ENCODE data around the gene ELL2.
"Not testable (repeated sequence)": the region's sequence is repeated elsewhere in the genome, so short reads cannot be mapped to it uniquely, and the experiment has no call there.

ELL2 gene

GRCh38 chr5:95907740-95908706, 53.6 kb downstream of the ELL2 start:
- no peak for DNase-seq (ENCODE audit: low read depth, low spot score)

GRCh38 chr5:95907067-95907705, 54.5 kb downstream of the ELL2 start:
- DNase-seq (ENCODE audit: low read depth, low spot score): no peak

GRCh38 chr5:95906398-95906797, 55.3 kb downstream of the ELL2 start:
- DNase-seq (ENCODE audit: low read depth, low spot score): not testable (repeated sequence)

- no peak for DNase-seq (ENCODE audit: low read depth, low spot score)
These were observed 56.8 kb downstream of the ELL2 start for GRCh38 chr5:95904827-95905226.

- DNase-seq (ENCODE audit: low read depth, low spot score): no peak
These were observed 57.8 kb downstream of the ELL2 start for GRCh38 chr5:95903838-95904237.

- no peak for DNase-seq (ENCODE audit: low read depth, low spot score)
These were observed 59.7 kb downstream of the ELL2 start for GRCh38 chr5:95901676-95902627.

- no peak for DNase-seq (ENCODE audit: low read depth, low spot score)
These were observed 61.2 kb downstream of the ELL2 start for GRCh38 chr5:95900383-95900958.

GRCh38 chr5:95899829-95900228, 61.8 kb downstream of the ELL2 start:
- no peak for DNase-seq (ENCODE audit: low read depth, low spot score)

GRCh38 chr5:95899006-95899405, 62.6 kb downstream of the ELL2 start:
- DNase-seq (ENCODE audit: low read depth, low spot score): no peak

GRCh38 chr5:95895771-95896170, 65.9 kb downstream of the ELL2 start:
- DNase-seq (ENCODE audit: low read depth, low spot score): no peak

- no peak for DNase-seq (ENCODE audit: low read depth, low spot score)
These were observed 66.4 kb downstream of the ELL2 start for GRCh38 chr5:95895251-95895650.

GRCh38 chr5:95892784-95893354, 68.8 kb downstream of the ELL2 start:
- DNase-seq (ENCODE audit: low read depth, low spot score): no peak

- no peak for DNase-seq (ENCODE audit: low read depth, low spot score)
These were observed 70.2 kb downstream of the ELL2 start for GRCh38 chr5:95891499-95891898.

GRCh38 chr5:95889076-95889475, 72.6 kb downstream of the ELL2 start:
- no peak for DNase-seq (ENCODE audit: low read depth, low spot score)

- DNase-seq (ENCODE audit: low read depth, low spot score): no peak
These were observed 73.7 kb downstream of the ELL2 start for GRCh38 chr5:95887977-95888376.

GRCh38 chr5:95886340-95887044, 75.2 kb downstream of the ELL2 start:
- DNase-seq (ENCODE audit: low read depth, low spot score): no peak

GRCh38 chr5:95884511-95884910, 77.1 kb downstream of the ELL2 start:
- no peak for DNase-seq (ENCODE audit: low read depth, low spot score)

- no peak for DNase-seq (ENCODE audit: low read depth, low spot score)
These were observed 77.7 kb downstream of the ELL2 start for GRCh38 chr5:95884017-95884325.

GRCh38 chr5:95883185-95884016, 78.2 kb downstream of the ELL2 start:
- DNase-seq (ENCODE audit: low read depth, low spot score): no peak

- no peak for DNase-seq (ENCODE audit: low read depth, low spot score)
These were observed 79.8 kb downstream of the ELL2 start for GRCh38 chr5:95881833-95882232.
